Left lung (tissue), 10 donors: ENCODE data around the gene EEF1B2. TPM values are rescaled to one million over a fixed set of nuclear protein-coding genes. Genes with fewer than 3 reads are reported as not detected.
"Not testable (repeated sequence)": the region's sequence is repeated elsewhere in the genome, so short reads cannot be mapped to it uniquely, and the experiment has no call there.

Source experiments
- ATAC-seq: fragments of 200-7000 bp; cut with Tn5 transposase; one replicate; pipeline ENCODE4 v1.9.1; 2020; ENCODE audit warnings: moderate library complexity
- DNase-seq, 4 donors: peaks; one replicate each; pipeline ENCODE4 v3.0.0-alpha.2; 2013 to 2020
- H3K27ac ChIP-seq, 2 donors: fragments of 200-600 bp; sonication (generic) in 1 of 2; one replicate each; pipeline versions ENCODE4 v1.5.0 to v1.8.0; 2020 to 2021
- H3K27me3 ChIP-seq, 2 donors: fragments of 200-600 bp; sonication (generic) in 1 of 2; one replicate each; pipeline versions ENCODE4 v1.5.0 to v1.8.0; 2020 to 2021
- H3K36me3 ChIP-seq, 2 donors: fragments of 200-600 bp; sonication (generic) in 1 of 2; one replicate each; pipeline versions ENCODE4 v1.5.0 to v1.8.0; 2020 to 2021
- H3K4me1 ChIP-seq, 2 donors: fragments of 200-600 bp; one replicate each; pipeline ENCODE4 v1.8.0; 2021
- H3K4me3 ChIP-seq, 2 donors: fragments of 200-600 bp; sonication (generic) in 1 of 2; one replicate each; pipeline versions ENCODE4 v1.5.0 to v1.8.0; 2020 to 2021; ENCODE audit warnings: mild to moderate bottlenecking in 1 of 2
- H3K9me3 ChIP-seq, 2 donors: fragments of 200-600 bp; sonication (generic) in 1 of 2; one replicate each; pipeline versions ENCODE4 v1.5.0 to v1.8.0; 2020 to 2021
- CTCF ChIP-seq, 2 donors: fragments of 200-600 bp; sonication (generic) in 1 of 2; IDR thresholded peaks; one replicate each; pipeline versions ENCODE4 v1.5.0 to v1.8.0; 2021; ENCODE audit warnings: antibody characterized with exemption in 2 of 2
- intact Hi-C, 2 donors: fragments of 100-400 bp; cut with DNase I; formaldehyde crosslinking; loops; one replicate each; pipeline versions ENCODE4 v1.11.2 to v1.14.2; 2022
- polyA plus RNA-seq, 6 donors: library from polyadenylated mRNA; unstranded; fragments of 120-200 nt; gene quantifications; one replicate each; pipeline ENCODE4 v1.2.1, GENCODE V29; 2013; ENCODE audit not compliant: insufficient read length in 6 of 6
- total RNA-seq, 2 donors: library from RNA; stranded (reverse); fragmentation: NEBNext Ultra II Directional; extraction: Animal tissue kit (Norgen Biotek cat#: 25700); gene quantifications; one replicate each; pipeline ENCODE4 v1.2.1, GENCODE V29; 2021
- donor health status: DM: no; HTN: yes; CAD: no.
- donor health status: DM: no; HTN: no; CAD: no.

The EEF1B2 gene
- total and polyA plus RNA-seq, 8 donors, result 396 to 801 (median 692) TPM

- DNase-seq, result no peak
- Histone ChIP-seq H3K4me1 (no peaks in the 10 kb centered on the region), H3K36me3 (no peaks in the 10 kb centered on the region), H3K27ac (no peak overlapping the region), H3K4me3 (no peak overlapping the region), H3K9me3 (no peaks in the 10 kb centered on the region), H3K27me3 (peaks cover 0 to 20% of the 10 kb centered on the region in 2 donors)
- ATAC-seq, result no peak
- intact Hi-C loops, result no loop called here
- TF ChIP-seq CTCF (IDR thresholded peaks at IDR 0.05), result no peak
Observed at GRCh38 chr2:206204710-206205109, 45.0 kb downstream of the EEF1B2 start.

- peaks cover 0 to 14% of the 10 kb centered on the region in 2 donors for H3K27me3 ChIP-seq
- H3K27ac ChIP-seq, H3K4me1 ChIP-seq, intact Hi-C loops, H3K4me3 ChIP-seq, DNase-seq, H3K9me3 ChIP-seq, H3K36me3 ChIP-seq, ATAC-seq: not testable (repeated sequence)
Observed at GRCh38 chr2:206207316-206207715, 47.6 kb downstream of the EEF1B2 start.

GRCh38 chr2:206208900-206209299 lies 49.2 kb downstream of the EEF1B2 start:
- peaks cover 0 to 11% of the 10 kb centered on the region in 2 donors for H3K27me3 ChIP-seq
- intact Hi-C loops, result no loop called here
- DNase-seq (no peak), ATAC-seq (no peak)
- H3K4me3 ChIP-seq, result no peak overlapping the region
- H3K9me3 ChIP-seq, result no peaks in the 10 kb centered on the region
- TF ChIP-seq CTCF (IDR thresholded peaks at IDR 0.05), result no peak
- H3K36me3 ChIP-seq, result no peaks in the 10 kb centered on the region
- no peak overlapping the region for H3K27ac ChIP-seq
- no peaks in the 10 kb centered on the region for H3K4me1 ChIP-seq

GRCh38 chr2:206211657-206212255 lies 52.1 kb downstream of the EEF1B2 start:
- Histone ChIP-seq H3K27ac (no peak overlapping the region), H3K9me3 (no peaks in the 10 kb centered on the region), H3K27me3 (peaks cover 4 to 29% of the 10 kb centered on the region in 2 donors), H3K36me3 (no peaks in the 10 kb centered on the region), H3K4me1 (no peaks in the 10 kb centered on the region), H3K4me3 (no peak overlapping the region)
- TF ChIP-seq CTCF (IDR thresholded peaks at IDR 0.05), result no peak
- DNase-seq (no peak), ATAC-seq (no peak)
- intact Hi-C loops, result no loop called here

Other genes with a start within 250 kb of the EEF1B2 start
- 10 to 100 TPM; 19.9 to 21.9 TPM for gene INO80D, start 73.7 kb upstream of the EEF1B2 start, total RNA-seq
- gene INO80D, start 73.7 kb upstream of the EEF1B2 start, polyA plus RNA-seq, result 10 to 100 TPM in 5 of 6 donors, 1 to 10 TPM in 1; 9.9 to 13.0 (median 12.0) TPM
- gene NDUFS1, start 451 bp upstream of the EEF1B2 start, total RNA-seq, result 10 to 100 TPM; 74.6 to 79.8 TPM
- gene NDUFS1, start 451 bp upstream of the EEF1B2 start, polyA plus RNA-seq, result 10 to 100 TPM; 48.5 to 64.3 (median 56.4) TPM
- 1 to 10 TPM; 6.1 to 6.9 TPM for gene ZDBF2, start 114.8 kb downstream of the EEF1B2 start, total RNA-seq
- 1 to 10 TPM; 5.3 to 8.8 (median 7.0) TPM for gene ZDBF2, start 114.8 kb downstream of the EEF1B2 start, polyA plus RNA-seq